Eye (tissue), 1 donor: ENCODE data around the gene RSPH3.

Experiments used
- DNase-seq: peaks from one replicate; pipeline ENCODE4 v3.0.0-alpha.2; 2015

RSPH3 gene

DNA sequence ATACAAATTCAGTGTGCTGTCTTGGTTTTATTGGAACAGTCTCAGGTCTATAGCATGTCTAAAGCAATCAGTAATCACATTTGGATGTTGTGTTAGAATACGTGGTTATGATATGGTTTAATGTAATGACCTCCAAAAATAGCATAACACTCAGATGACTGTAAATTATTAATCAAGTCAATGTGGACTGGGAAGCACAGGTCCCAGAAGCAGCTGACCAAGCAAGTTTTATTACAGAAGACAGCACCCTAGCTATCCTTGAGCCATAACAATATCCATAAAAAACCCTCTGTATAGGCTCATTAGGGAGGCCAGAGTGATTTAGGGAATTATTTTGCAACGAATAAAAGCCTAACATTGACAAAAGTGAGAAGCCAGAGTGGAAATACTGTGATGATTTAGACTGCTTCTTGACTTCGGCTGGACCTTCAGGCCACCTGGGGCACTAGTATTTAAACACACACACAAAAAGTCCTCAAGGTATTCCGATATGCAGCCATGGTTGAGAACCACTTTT, 66.9 kb downstream of the RSPH3 start:
- DNase-seq, result no peak

DNA sequence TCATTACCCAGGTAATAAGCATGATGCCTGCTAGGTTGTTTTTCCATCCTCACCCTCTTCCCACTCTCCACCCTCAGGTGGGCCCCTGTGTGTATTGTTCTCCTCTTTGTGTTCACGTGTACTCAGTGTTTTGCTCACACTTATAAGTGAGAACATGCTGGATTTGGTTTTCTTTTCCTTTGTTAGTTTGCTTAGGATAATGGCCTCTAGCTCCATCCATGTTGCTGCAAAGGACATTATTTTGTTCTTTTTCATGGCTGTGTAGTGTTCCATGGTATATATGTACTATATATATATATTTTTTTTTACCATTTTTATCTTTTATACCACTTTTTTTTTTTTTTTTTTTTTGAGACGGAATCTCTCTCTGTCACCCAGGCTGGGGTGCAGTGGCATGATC, 71.9 kb downstream of the RSPH3 start:
- DNase-seq, result no peak

DNA sequence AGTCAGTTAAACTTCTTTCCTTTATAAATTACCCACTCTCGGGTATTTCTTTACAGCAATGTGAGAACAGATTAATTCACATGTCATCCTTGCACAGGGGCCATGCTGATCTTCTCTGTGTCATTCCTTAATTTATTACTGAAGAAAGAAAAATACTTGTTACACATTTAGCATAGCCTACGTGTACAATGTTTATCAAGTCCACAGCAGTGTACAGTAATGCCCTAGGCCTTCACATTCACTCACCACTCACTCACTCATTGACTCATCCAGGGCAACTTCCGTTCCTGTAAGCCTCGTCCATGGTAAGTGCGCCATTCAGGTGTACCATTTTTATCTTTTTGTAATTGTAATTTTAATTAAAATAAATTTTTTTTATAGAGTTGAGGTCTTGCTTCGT, 73.6 kb downstream of the RSPH3 start:
- no peak for DNase-seq

DNA sequence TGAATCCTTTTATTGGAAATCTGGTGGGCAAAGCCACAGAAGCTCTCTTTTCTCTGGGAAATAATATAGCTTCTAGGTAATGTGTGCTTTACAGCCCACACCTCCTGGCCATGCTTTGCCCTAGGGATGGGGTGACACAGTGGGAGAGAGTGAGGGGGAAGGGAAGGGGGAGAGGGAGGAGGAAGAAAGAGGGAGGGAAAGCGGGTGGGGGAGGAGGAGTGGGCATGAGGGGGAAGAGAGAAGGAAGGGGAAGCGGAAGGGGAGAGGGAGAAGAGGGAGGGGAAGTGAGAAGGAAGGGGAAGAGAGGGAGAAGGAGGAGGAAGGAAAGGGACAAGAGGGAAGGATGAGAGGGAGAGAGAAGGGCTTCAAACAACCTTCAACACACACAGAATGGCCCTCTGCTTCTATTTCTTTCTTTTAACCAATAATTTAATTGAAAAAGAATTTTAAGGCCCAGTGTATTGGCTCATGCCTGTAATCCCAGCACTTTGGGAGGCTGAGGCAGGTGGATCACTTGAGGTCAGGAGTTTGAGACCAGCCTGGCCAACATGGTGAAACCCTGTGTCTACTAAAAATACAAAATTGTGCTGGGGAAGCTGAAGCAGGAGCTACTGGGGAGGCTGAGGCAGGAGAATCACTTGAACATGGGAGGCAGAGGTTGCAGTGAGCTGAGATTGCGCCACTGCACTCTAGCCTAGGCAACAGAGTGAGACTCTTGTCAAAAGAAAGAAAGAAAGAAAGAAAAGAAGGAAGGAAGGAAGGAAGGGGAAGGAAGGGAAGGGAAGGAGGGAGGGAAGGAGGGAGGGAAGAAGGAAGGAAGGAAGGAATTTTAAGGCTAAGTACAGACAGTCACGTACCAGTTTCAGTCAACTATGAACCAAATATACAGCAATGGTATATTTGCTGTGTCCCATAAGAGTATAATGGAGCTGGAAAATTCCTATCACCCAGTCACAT, 75.2 kb downstream of the RSPH3 start:
- no peak for DNase-seq

DNA sequence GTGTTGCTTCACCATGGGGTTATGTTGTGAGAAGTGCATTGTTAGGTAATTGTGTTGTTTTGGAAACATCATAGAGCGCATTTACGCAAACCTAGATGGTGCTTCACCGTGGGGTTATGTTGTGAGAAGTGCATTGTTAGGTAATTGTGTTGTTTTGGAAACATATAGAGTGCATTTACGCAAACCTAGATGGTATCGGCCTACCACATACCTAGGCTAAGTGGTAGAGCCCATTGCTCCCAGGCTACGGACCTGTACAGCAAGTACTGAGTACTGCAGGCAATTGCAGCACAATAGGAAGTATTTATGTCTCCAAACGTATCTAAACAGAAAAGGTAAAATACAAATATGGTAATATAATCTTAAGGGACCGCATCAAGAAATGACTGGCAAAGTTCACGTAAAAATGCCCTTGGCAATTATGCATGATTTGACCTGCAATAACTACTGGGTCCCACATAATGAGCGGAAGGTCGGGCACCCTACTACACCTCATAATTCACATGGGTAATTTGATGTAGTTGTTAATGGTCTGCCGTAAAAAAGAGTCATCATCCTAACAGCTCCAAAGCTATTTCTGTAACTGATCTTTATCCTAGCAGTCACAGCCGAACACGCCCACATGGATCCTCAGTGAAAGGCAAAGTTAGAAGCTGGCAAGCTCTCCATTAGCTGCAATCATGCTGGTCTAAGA, 76.0 kb downstream of the RSPH3 start:
- DNase-seq, result no peak
